ENCODE measurements around the gene MCM7. TPM values are rescaled to one million over a fixed set of nuclear protein-coding genes. Genes with fewer than 3 reads are reported as not detected.
A peak's percentile ranks its signal among the peaks of the same experiment; 100 is the strongest.

MCM7 gene
- polyA plus RNA-seq, 1 of the 3 experiments (the other 2 are of a cell fraction) = 241 TPM

GRCh38 chr7:100074841-100075240, 26.4 kb downstream of the MCM7 start:
- peaks cover 68% of the 10 kb centered on the region for H3K79me2 ChIP-seq (ENCODE audit: insufficient read depth)
- ChIA-PET POLR2A (no interaction called here), CTCF (interaction anchor here (0.8 to 2.1 kb wide), 5 partner anchors 10 to 81 kb away, joined by 3 to 9 read pairs (median 5); no protein-coding TSS in a partner anchor)
- H3F3A ChIP-seq (replicated peaks; ENCODE audit: insufficient read depth) = peaks cover 10% of the 10 kb centered on the region
- no peak overlapping the region for H2AFZ ChIP-seq (ENCODE audit: low read depth)
- H3K4me2 ChIP-seq = no peak overlapping the region
- 97% methylated on average over 7 of the region's 7 CpGs for WGBS (ENCODE audit: low lambda C conversion rate)
- H3K9ac ChIP-seq = no peak overlapping the region
- TF ChIP-seq USF2 (IDR thresholded peaks at IDR 0.05; ENCODE audit: borderline replicate concordance, low read depth, low read length) (no peak), SIN3A (IDR thresholded peaks at IDR 0.05; ENCODE audit: borderline replicate concordance, low read depth, low read length) (no peak)
- no peak for DNase-seq
- H3K4me1 ChIP-seq (ENCODE audit: control insufficient read depth in 1 of 2, insufficient read depth in 2 of 2, low read depth in 1 of 2, low read length in 1 of 2) = peaks cover 6 to 8% of the 10 kb centered on the region in 2 experiments; a peak in 3 of 4 replicates
- H3K4me3 ChIP-seq (ENCODE audit: low read depth in 2 of 2, low read length in 1 of 2) = no peak overlapping the region; a peak in 1 of 4 replicates
- H3K27ac ChIP-seq (ENCODE audit: low read depth in 2 of 2, low read length in 1 of 2) = no peak overlapping the region
- peaks cover 83 to 100% of the 10 kb centered on the region in 2 experiments for H3K36me3 ChIP-seq (replicated peaks in 1 of 2; ENCODE audit: control insufficient read depth in 1 of 2, insufficient read depth in 2 of 2, low read length in 1 of 2)
- H3K9me3 ChIP-seq = peaks cover 37% of the 10 kb centered on the region
- H3K9me2 ChIP-seq = no peaks in the 10 kb centered on the region
- peaks cover 14% of the 10 kb centered on the region; the same call in 1 of the 2 replicates for H4K20me1 ChIP-seq (ENCODE audit: insufficient read depth)
- no peaks in the 10 kb centered on the region for H3K27me3 ChIP-seq (ENCODE audit: insufficient read depth)

GRCh38 chr7:100072462-100072861, 28.7 kb downstream of the MCM7 start:
- TF ChIP-seq USF1 (IDR thresholded peaks at IDR 0.05; ENCODE audit: borderline replicate concordance, low read depth) (no peak), GATA2 (CRISPR knock-in tag; IDR thresholded peaks at IDR 0.05) (no peak), TEAD4 (IDR thresholded peaks at IDR 0.05; ENCODE audit: borderline replicate concordance, insufficient read depth) (no peak), ZBTB33 (IDR thresholded peaks at IDR 0.05; ENCODE audit: borderline replicate concordance, low read depth) (no peak), POLR2AphosphoS5 (IDR thresholded peaks at IDR 0.05; ENCODE audit: low read depth, low read length) (peak; percentile 38; the same call in 1 of the 2 replicates), RCOR1 (IDR thresholded peaks at IDR 0.05; ENCODE audit: low read length) (no peak)
- Histone ChIP-seq H3K27ac (ENCODE audit: low read depth in 2 of 2, low read length in 1 of 2) (no peak overlapping the region), H3K4me2 (no peak overlapping the region), H3K79me2 (ENCODE audit: insufficient read depth) (peaks cover 44% of the 10 kb centered on the region), H3K9me2 (no peaks in the 10 kb centered on the region), H3K9me3 (peaks cover 39% of the 10 kb centered on the region), H3K4me3 (ENCODE audit: low read depth in 2 of 2, low read length in 1 of 2) (peak overlapping the region in 1 of 2 experiments; percentile 15; a peak in 1 of 4 replicates), H2AFZ (ENCODE audit: low read depth) (no peak overlapping the region), H3F3A (replicated peaks; ENCODE audit: insufficient read depth) (peaks cover 31% of the 10 kb centered on the region), H3K4me1 (ENCODE audit: control insufficient read depth in 1 of 2, insufficient read depth in 2 of 2, low read depth in 1 of 2, low read length in 1 of 2) (peaks cover 0 to 1% of the 10 kb centered on the region in 2 experiments; a peak in 1 of 4 replicates), H3K9ac (no peak overlapping the region), H3K27me3 (ENCODE audit: insufficient read depth) (no peaks in the 10 kb centered on the region), H3K36me3 (replicated peaks in 1 of 2; ENCODE audit: control insufficient read depth in 1 of 2, insufficient read depth in 2 of 2, low read length in 1 of 2) (peaks cover 72 to 92% of the 10 kb centered on the region in 2 experiments), H4K20me1 (ENCODE audit: insufficient read depth) (0 out of 2 replicates have a peak, but pooled peaks cover 3% of the 10 kb centered on the region)
- WGBS (ENCODE audit: low lambda C conversion rate) = 97% methylated on average over 10 of the region's 10 CpGs
- ChIA-PET CTCF (interaction anchor here (0.6 to 3.2 kb wide), 4 partner anchors 9 to 378 kb away, joined by 3 to 21 read pairs (median 4); partner anchors contain the start of gene ZNF3), POLR2A (interaction anchor here (0.8 kb wide), 1 partner anchor 8 kb away, joined by 4 read pairs; no protein-coding TSS in a partner anchor)
- DNase-seq = no peak

All from SK-N-SH (cell line).